CD8-positive, alpha-beta memory T cell (primary cell): ENCODE data around the gene TAL1. TPM values are rescaled to one million over a fixed set of nuclear protein-coding genes. Genes with fewer than 3 reads are reported as not detected.

Experiments
- CTCF ChIA-PET: fragments of 350-600 bp; sonication (Branson Sonifier 250); formaldehyde crosslinking; loops from one replicate; lab custom pipeline; 2021; ENCODE audit warnings: antibody characterized with exemption; lab: Charles Lee
- POLR2A ChIA-PET: fragments of 350-600 bp; sonication (Branson Sonifier 250); formaldehyde crosslinking; loops from one replicate; lab custom pipeline; 2021; ENCODE audit warnings: antibody characterized with exemption; lab: Charles Lee
- DNase-seq, 5 donors: peaks; one replicate each; pipeline versions ENCODE4 v3.0.0 to v3.0.0-alpha.2; 2020 to 2022; ENCODE audit warnings: mixed read lengths in 1 of 5
- H3K27ac ChIP-seq: one replicate; pipeline ENCODE4 v1.7.0; 2013; ENCODE audit warnings: low read depth, mild to moderate bottlenecking, low read length, moderate library complexity
- H3K27me3 ChIP-seq: 2 replicates; pipeline ENCODE4 v1.7.0; 2013; ENCODE audit warnings: low read length, mild to moderate bottlenecking; ENCODE audit not compliant: insufficient read depth, poor library complexity, severe bottlenecking
- H3K36me3 ChIP-seq: 2 replicates; pipeline ENCODE4 v1.7.0; 2013; ENCODE audit warnings: mild to moderate bottlenecking, low read length, moderate library complexity; ENCODE audit not compliant: insufficient read depth
- H3K4me1 ChIP-seq: 2 replicates; pipeline ENCODE4 v1.7.0; 2013; ENCODE audit warnings: mild to moderate bottlenecking, low read length, moderate library complexity; ENCODE audit not compliant: insufficient read depth
- H3K4me3 ChIP-seq: 2 replicates; pipeline ENCODE4 v1.7.0; 2013; ENCODE audit warnings: mild to moderate bottlenecking, low read length
- H3K9me3 ChIP-seq: 2 replicates; pipeline ENCODE4 v1.7.0; 2013; ENCODE audit warnings: mild to moderate bottlenecking, low read length
- H3K27ac Mint-ChIP-seq, 8 donors: one replicate each; pipeline ENCODE4 v1.8.0; 2020 to 2021; ENCODE audit warnings: mixed read lengths in 8 of 8, mild to moderate bottlenecking in 6 of 8, inconsistent platforms in 3 of 8, moderate library complexity in 3 of 8
- H3K27me3 Mint-ChIP-seq, 2 donors: one replicate each; pipeline ENCODE4 v1.8.0; 2020 to 2021; ENCODE audit warnings: mixed read lengths in 2 of 2, mild to moderate bottlenecking in 1 of 2, moderate library complexity in 1 of 2
- H3K36me3 Mint-ChIP-seq, 3 donors: one replicate each; pipeline ENCODE4 v1.8.0; 2020 to 2021; ENCODE audit warnings: mixed read lengths in 3 of 3, inconsistent platforms in 1 of 3, mild to moderate bottlenecking in 1 of 3
- H3K4me1 Mint-ChIP-seq, 3 donors: one replicate each; pipeline ENCODE4 v1.8.0; 2020 to 2021; ENCODE audit warnings: mixed read lengths in 3 of 3, inconsistent platforms in 1 of 3, mild to moderate bottlenecking in 1 of 3
- H3K4me3 Mint-ChIP-seq, 7 donors: one replicate each; pipeline ENCODE4 v1.8.0; 2020 to 2021; ENCODE audit warnings: mixed read lengths in 7 of 7, mild to moderate bottlenecking in 6 of 7, moderate library complexity in 4 of 7, inconsistent platforms in 2 of 7
- H3K9me3 Mint-ChIP-seq, 5 donors: one replicate each; pipeline ENCODE4 v1.8.0; 2020 to 2022; ENCODE audit warnings: mixed read lengths in 5 of 5, mild to moderate bottlenecking in 3 of 5, moderate library complexity in 2 of 5, inconsistent platforms in 1 of 5
- polyA plus RNA-seq: library from polyadenylated mRNA; unstranded; fragments of 300-500 nt; fragmentation: Illumina TruSeq; gene quantifications from one replicate; pipeline ENCODE4 v1.2.3, GENCODE V29; 2021
- total RNA-seq, 2 experiments: library from RNA; stranded (reverse); gene quantifications; one replicate each; pipeline ENCODE4 v1.2.3, GENCODE V29; 2021

TAL1 gene
- total and polyA plus RNA-seq, 3 experiments from 2014 or later: not detected

- ChIA-PET POLR2A (no interaction called here), CTCF (no interaction called here)
- no peak overlapping the region for H3K4me3 Mint-ChIP-seq
- H3K36me3 ChIP-seq: no peaks in the 10 kb centered on the region
- peaks cover 23% of the 10 kb centered on the region for H3K27me3 ChIP-seq
- H3K4me1 ChIP-seq: no peaks in the 10 kb centered on the region
- H3K27ac ChIP-seq: no peak overlapping the region
- H3K27me3 Mint-ChIP-seq: peaks cover 32 to 40% of the 10 kb centered on the region in 2 donors
- no peaks in the 10 kb centered on the region for H3K9me3 ChIP-seq
- no peaks in the 10 kb centered on the region for H3K9me3 Mint-ChIP-seq
- DNase-seq: no peak
- H3K4me3 ChIP-seq: no peak overlapping the region
- no peak overlapping the region for H3K27ac Mint-ChIP-seq
- H3K36me3 Mint-ChIP-seq: no peaks in the 10 kb centered on the region
- H3K4me1 Mint-ChIP-seq: peaks cover 3 to 6% (median 5%) of the 10 kb centered on the region in 3 donors
These were observed 8.7 kb downstream of the TAL1 start for GRCh38 chr1:47223174-47223920.

- Mint-ChIP-seq H3K9me3 (no peaks in the 10 kb centered on the region), H3K27ac (no peak overlapping the region), H3K4me1 (peaks cover 3 to 6% (median 5%) of the 10 kb centered on the region in 3 donors), H3K4me3 (no peak overlapping the region), H3K36me3 (no peaks in the 10 kb centered on the region), H3K27me3 (peaks cover 23 to 31% of the 10 kb centered on the region in 2 donors)
- Histone ChIP-seq H3K4me3 (no peak overlapping the region), H3K9me3 (no peaks in the 10 kb centered on the region), H3K4me1 (no peaks in the 10 kb centered on the region), H3K27ac (no peak overlapping the region), H3K36me3 (no peaks in the 10 kb centered on the region), H3K27me3 (peaks cover 16% of the 10 kb centered on the region)
- POLR2A ChIA-PET: no interaction called here
- no peak for DNase-seq
- CTCF ChIA-PET: no interaction called here
These were observed 9.5 kb downstream of the TAL1 start for GRCh38 chr1:47222476-47222875.

GRCh38 chr1:47219590-47220220 lies 12.3 kb downstream of the TAL1 start:
- Mint-ChIP-seq H3K36me3 (no peaks in the 10 kb centered on the region), H3K27me3 (peaks cover 11 to 14% of the 10 kb centered on the region in 2 donors), H3K9me3 (no peaks in the 10 kb centered on the region), H3K27ac (no peak overlapping the region), H3K4me1 (no peaks in the 10 kb centered on the region), H3K4me3 (no peak overlapping the region)
- Histone ChIP-seq H3K9me3 (no peaks in the 10 kb centered on the region), H3K27ac (no peak overlapping the region), H3K4me3 (no peak overlapping the region), H3K36me3 (no peaks in the 10 kb centered on the region), H3K27me3 (peaks cover 7% of the 10 kb centered on the region), H3K4me1 (no peaks in the 10 kb centered on the region)
- ChIA-PET CTCF (no interaction called here), POLR2A (no interaction called here)
- DNase-seq: no peak

- Histone ChIP-seq H3K36me3 (no peaks in the 10 kb centered on the region), H3K4me1 (no peaks in the 10 kb centered on the region), H3K4me3 (no peak overlapping the region), H3K27me3 (peaks cover under 1% of the 10 kb centered on the region), H3K27ac (no peak overlapping the region), H3K9me3 (no peaks in the 10 kb centered on the region)
- no peaks in the 10 kb centered on the region for H3K9me3 Mint-ChIP-seq
- H3K27ac Mint-ChIP-seq: no peak overlapping the region
- no peak for DNase-seq
- no peak overlapping the region for H3K4me3 Mint-ChIP-seq
- H3K27me3 Mint-ChIP-seq: peaks cover 11 to 14% of the 10 kb centered on the region in 2 donors
- no peaks in the 10 kb centered on the region for H3K4me1 Mint-ChIP-seq
- H3K36me3 Mint-ChIP-seq: no peaks in the 10 kb centered on the region
- ChIA-PET CTCF (no interaction called here), POLR2A (no interaction called here)
These were observed 13.0 kb downstream of the TAL1 start for GRCh38 chr1:47219001-47219400.

GRCh38 chr1:47216278-47217059 lies 15.6 kb downstream of the TAL1 start:
- Histone ChIP-seq H3K9me3 (no peaks in the 10 kb centered on the region), H3K4me3 (no peak overlapping the region), H3K36me3 (no peaks in the 10 kb centered on the region), H3K27me3 (no peaks in the 10 kb centered on the region), H3K27ac (no peak overlapping the region), H3K4me1 (no peaks in the 10 kb centered on the region)
- H3K4me1 Mint-ChIP-seq: no peaks in the 10 kb centered on the region
- CTCF ChIA-PET: no interaction called here
- H3K9me3 Mint-ChIP-seq: no peaks in the 10 kb centered on the region
- DNase-seq: no peak
- peaks cover 8 to 14% of the 10 kb centered on the region in 2 donors for H3K27me3 Mint-ChIP-seq
- H3K27ac Mint-ChIP-seq: no peak overlapping the region
- POLR2A ChIA-PET: no interaction called here
- no peak overlapping the region for H3K4me3 Mint-ChIP-seq
- H3K36me3 Mint-ChIP-seq: no peaks in the 10 kb centered on the region

GRCh38 chr1:47215713-47216112 lies 16.3 kb downstream of the TAL1 start:
- Histone ChIP-seq H3K4me3 (no peak overlapping the region), H3K27ac (no peak overlapping the region), H3K4me1 (no peaks in the 10 kb centered on the region), H3K36me3 (no peaks in the 10 kb centered on the region), H3K27me3 (no peaks in the 10 kb centered on the region), H3K9me3 (no peaks in the 10 kb centered on the region)
- no peaks in the 10 kb centered on the region for H3K9me3 Mint-ChIP-seq
- POLR2A ChIA-PET: no interaction called here
- CTCF ChIA-PET: no interaction called here
- H3K36me3 Mint-ChIP-seq: no peaks in the 10 kb centered on the region
- H3K27ac Mint-ChIP-seq: no peak overlapping the region
- H3K4me3 Mint-ChIP-seq: no peak overlapping the region
- H3K4me1 Mint-ChIP-seq: no peaks in the 10 kb centered on the region
- peaks cover 4 to 10% of the 10 kb centered on the region in 2 donors for H3K27me3 Mint-ChIP-seq
- DNase-seq: no peak

GRCh38 chr1:47214549-47214948 lies 17.5 kb downstream of the TAL1 start:
- ChIA-PET POLR2A (no interaction called here), CTCF (interaction anchor here (1.5 kb wide), 1 partner anchor 21 kb away, joined by 3 read pairs; no protein-coding TSS in a partner anchor)
- Mint-ChIP-seq H3K4me3 (no peak overlapping the region), H3K27ac (no peak overlapping the region), H3K4me1 (no peaks in the 10 kb centered on the region), H3K27me3 (peaks cover 0 to 10% of the 10 kb centered on the region in 2 donors), H3K36me3 (no peaks in the 10 kb centered on the region), H3K9me3 (no peaks in the 10 kb centered on the region)
- Histone ChIP-seq H3K36me3 (no peaks in the 10 kb centered on the region), H3K9me3 (no peaks in the 10 kb centered on the region), H3K4me3 (no peak overlapping the region), H3K4me1 (no peaks in the 10 kb centered on the region), H3K27me3 (no peaks in the 10 kb centered on the region), H3K27ac (peak overlapping the region; percentile 2)
- DNase-seq: no peak
